ENCODE measurements around the gene CYB5A. TPM values are rescaled to one million over a fixed set of nuclear protein-coding genes. Genes with fewer than 3 reads are reported as not detected.

Gene CYB5A
- total and polyA plus RNA-seq, 2 of the 8 experiments (the other 6 are each of a cell fraction or from before 2014, with no cell fraction given): 154 to 195 TPM

DNA sequence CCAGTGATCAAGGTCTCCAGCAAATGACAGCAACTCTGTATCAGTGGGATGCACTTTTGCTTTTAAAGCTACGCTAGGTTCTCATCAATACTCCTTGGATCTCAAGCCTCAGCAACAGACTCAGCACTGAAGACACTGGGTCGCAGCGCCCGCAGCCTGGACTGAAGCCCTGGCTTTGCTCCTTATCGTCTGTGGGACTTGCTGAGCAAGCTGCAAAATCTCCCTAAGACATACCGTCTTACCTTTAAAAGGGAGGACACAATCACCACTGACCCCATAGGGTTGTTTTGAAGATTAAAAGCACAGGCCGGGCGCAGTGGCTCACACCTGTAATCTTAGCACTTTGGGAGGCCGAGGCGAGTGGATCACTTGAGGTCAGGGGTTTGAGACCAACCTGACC, 8.1 kb downstream of the CYB5A start (continued):
- TF ChIP-seq, protein P1, sequence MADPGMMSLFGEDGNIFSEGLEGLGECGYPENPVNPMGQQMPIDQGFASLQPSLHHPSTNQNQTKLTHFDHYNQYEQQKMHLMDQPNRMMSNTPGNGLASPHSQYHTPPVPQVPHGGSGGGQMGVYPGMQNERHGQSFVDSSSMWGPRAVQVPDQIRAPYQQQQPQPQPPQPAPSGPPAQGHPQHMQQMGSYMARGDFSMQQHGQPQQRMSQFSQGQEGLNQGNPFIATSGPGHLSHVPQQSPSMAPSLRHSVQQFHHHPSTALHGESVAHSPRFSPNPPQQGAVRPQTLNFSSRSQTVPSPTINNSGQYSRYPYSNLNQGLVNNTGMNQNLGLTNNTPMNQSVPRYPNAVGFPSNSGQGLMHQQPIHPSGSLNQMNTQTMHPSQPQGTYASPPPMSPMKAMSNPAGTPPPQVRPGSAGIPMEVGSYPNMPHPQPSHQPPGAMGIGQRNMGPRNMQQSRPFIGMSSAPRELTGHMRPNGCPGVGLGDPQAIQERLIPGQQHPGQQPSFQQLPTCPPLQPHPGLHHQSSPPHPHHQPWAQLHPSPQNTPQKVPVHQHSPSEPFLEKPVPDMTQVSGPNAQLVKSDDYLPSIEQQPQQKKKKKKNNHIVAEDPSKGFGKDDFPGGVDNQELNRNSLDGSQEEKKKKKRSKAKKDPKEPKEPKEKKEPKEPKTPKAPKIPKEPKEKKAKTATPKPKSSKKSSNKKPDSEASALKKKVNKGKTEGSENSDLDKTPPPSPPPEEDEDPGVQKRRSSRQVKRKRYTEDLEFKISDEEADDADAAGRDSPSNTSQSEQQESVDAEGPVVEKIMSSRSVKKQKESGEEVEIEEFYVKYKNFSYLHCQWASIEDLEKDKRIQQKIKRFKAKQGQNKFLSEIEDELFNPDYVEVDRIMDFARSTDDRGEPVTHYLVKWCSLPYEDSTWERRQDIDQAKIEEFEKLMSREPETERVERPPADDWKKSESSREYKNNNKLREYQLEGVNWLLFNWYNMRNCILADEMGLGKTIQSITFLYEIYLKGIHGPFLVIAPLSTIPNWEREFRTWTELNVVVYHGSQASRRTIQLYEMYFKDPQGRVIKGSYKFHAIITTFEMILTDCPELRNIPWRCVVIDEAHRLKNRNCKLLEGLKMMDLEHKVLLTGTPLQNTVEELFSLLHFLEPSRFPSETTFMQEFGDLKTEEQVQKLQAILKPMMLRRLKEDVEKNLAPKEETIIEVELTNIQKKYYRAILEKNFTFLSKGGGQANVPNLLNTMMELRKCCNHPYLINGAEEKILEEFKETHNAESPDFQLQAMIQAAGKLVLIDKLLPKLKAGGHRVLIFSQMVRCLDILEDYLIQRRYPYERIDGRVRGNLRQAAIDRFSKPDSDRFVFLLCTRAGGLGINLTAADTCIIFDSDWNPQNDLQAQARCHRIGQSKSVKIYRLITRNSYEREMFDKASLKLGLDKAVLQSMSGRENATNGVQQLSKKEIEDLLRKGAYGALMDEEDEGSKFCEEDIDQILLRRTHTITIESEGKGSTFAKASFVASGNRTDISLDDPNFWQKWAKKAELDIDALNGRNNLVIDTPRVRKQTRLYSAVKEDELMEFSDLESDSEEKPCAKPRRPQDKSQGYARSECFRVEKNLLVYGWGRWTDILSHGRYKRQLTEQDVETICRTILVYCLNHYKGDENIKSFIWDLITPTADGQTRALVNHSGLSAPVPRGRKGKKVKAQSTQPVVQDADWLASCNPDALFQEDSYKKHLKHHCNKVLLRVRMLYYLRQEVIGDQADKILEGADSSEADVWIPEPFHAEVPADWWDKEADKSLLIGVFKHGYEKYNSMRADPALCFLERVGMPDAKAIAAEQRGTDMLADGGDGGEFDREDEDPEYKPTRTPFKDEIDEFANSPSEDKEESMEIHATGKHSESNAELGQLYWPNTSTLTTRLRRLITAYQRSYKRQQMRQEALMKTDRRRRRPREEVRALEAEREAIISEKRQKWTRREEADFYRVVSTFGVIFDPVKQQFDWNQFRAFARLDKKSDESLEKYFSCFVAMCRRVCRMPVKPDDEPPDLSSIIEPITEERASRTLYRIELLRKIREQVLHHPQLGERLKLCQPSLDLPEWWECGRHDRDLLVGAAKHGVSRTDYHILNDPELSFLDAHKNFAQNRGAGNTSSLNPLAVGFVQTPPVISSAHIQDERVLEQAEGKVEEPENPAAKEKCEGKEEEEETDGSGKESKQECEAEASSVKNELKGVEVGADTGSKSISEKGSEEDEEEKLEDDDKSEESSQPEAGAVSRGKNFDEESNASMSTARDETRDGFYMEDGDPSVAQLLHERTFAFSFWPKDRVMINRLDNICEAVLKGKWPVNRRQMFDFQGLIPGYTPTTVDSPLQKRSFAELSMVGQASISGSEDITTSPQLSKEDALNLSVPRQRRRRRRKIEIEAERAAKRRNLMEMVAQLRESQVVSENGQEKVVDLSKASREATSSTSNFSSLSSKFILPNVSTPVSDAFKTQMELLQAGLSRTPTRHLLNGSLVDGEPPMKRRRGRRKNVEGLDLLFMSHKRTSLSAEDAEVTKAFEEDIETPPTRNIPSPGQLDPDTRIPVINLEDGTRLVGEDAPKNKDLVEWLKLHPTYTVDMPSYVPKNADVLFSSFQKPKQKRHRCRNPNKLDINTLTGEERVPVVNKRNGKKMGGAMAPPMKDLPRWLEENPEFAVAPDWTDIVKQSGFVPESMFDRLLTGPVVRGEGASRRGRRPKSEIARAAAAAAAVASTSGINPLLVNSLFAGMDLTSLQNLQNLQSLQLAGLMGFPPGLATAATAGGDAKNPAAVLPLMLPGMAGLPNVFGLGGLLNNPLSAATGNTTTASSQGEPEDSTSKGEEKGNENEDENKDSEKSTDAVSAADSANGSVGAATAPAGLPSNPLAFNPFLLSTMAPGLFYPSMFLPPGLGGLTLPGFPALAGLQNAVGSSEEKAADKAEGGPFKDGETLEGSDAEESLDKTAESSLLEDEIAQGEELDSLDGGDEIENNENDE (IDR thresholded peaks at IDR 0.05; ENCODE audit: insufficient replicate concordance, low read length): no peak
- TF ChIP-seq KDM4A (IDR thresholded peaks at IDR 0.05; ENCODE audit: low read depth, low read length, severe bottlenecking) (no peak), CBX8 (IDR thresholded peaks at IDR 0.05; ENCODE audit: borderline replicate concordance, low read depth, low read length) (no peak), SAP30 (IDR thresholded peaks at IDR 0.05; ENCODE audit: insufficient read depth, insufficient replicate concordance, low read length) (no peak), RBBP5 (IDR thresholded peaks at IDR 0.05; ENCODE audit: borderline replicate concordance, low read depth, low read length) (no peak), EZH2 (IDR thresholded peaks at IDR 0.05; ENCODE audit: low read depth, low read length, severe bottlenecking) (no peak), NRF1 (IDR thresholded peaks at IDR 0.05; ENCODE audit: low read depth, low read length) (no peak), HDAC6 (IDR thresholded peaks at IDR 0.05; ENCODE audit: low read depth, low read length) (no peak), KDM1A (IDR thresholded peaks at IDR 0.05; ENCODE audit: borderline replicate concordance, low read length) (no peak), TAF1 (IDR thresholded peaks at IDR 0.05; ENCODE audit: low read depth, low read length) (no peak), SIRT6 (IDR thresholded peaks at IDR 0.05; ENCODE audit: low read length) (no peak), KDM5A (IDR thresholded peaks at IDR 0.05; ENCODE audit: low read length) (no peak)

Data from H1 (cell line).